HG02798 (cell line): Measurements from ENCODE around the gene DOCK10.

Experiments
- ATAC-seq: cut with Tn5 transposase; IDR thresholded peaks from one replicate; pipeline ENCODE4 v1.9.1; 2021; ENCODE audit warnings: mild to moderate bottlenecking; ENCODE audit not compliant: unreplicated experiment, poor library complexity

Gene DOCK10

GRCh38 chr2:224802407-224802806 lies 239.9 kb downstream of the DOCK10 start:
- ATAC-seq: no peak

GRCh38 chr2:224801360-224801759 lies 240.9 kb downstream of the DOCK10 start:
- ATAC-seq: no peak

- no peak for ATAC-seq
Observed at GRCh38 chr2:224799691-224800090, 242.6 kb downstream of the DOCK10 start.

- ATAC-seq: no peak
Observed at GRCh38 chr2:224798180-224798579, 244.1 kb downstream of the DOCK10 start.

GRCh38 chr2:224796695-224797305 lies 245.5 kb downstream of the DOCK10 start:
- ATAC-seq: no peak

- ATAC-seq: no peak
Observed at GRCh38 chr2:224793946-224794345, 248.3 kb downstream of the DOCK10 start.

GRCh38 chr2:224786848-224787247 lies 255.4 kb downstream of the DOCK10 start:
- ATAC-seq: no peak

- ATAC-seq: no peak
Observed at GRCh38 chr2:224781400-224781799, 260.9 kb downstream of the DOCK10 start.

- ATAC-seq: no peak
Observed at GRCh38 chr2:224780823-224781222, 261.4 kb downstream of the DOCK10 start.

- ATAC-seq: no peak
Observed at GRCh38 chr2:224780106-224780505, 262.2 kb downstream of the DOCK10 start.

- peak; percentile 71 for ATAC-seq
Observed at GRCh38 chr2:224778474-224778877, 263.8 kb downstream of the DOCK10 start.

- ATAC-seq: no peak
Observed at GRCh38 chr2:224777559-224777930, 264.7 kb downstream of the DOCK10 start.

- ATAC-seq: no peak
Observed at GRCh38 chr2:224776795-224777558, 265.3 kb downstream of the DOCK10 start.

- ATAC-seq: no peak
Observed at GRCh38 chr2:224775647-224776046, 266.6 kb downstream of the DOCK10 start.

- ATAC-seq: no peak
Observed at GRCh38 chr2:224774735-224775134, 267.5 kb downstream of the DOCK10 start.

GRCh38 chr2:224772494-224772893 lies 269.8 kb downstream of the DOCK10 start:
- ATAC-seq: no peak

GRCh38 chr2:224769489-224769888 lies 272.8 kb downstream of the DOCK10 start:
- no peak for ATAC-seq

GRCh38 chr2:224764565-224765236 lies 277.6 kb downstream of the DOCK10 start:
- ATAC-seq: peak; percentile 85

GRCh38 chr2:224757934-224758548 lies 284.2 kb downstream of the DOCK10 start:
- no peak for ATAC-seq

GRCh38 chr2:224753743-224754540 lies 288.3 kb downstream of the DOCK10 start:
- ATAC-seq: no peak
